ENCODE data around the gene VENTX. TPM values are rescaled to one million over a fixed set of nuclear protein-coding genes. Genes with fewer than 3 reads are reported as not detected.

The VENTX gene
- total and polyA plus RNA-seq, 3 experiments from 2014 or later, result not detected

- ChIA-PET CTCF (interaction anchor here (1.3 kb wide), 1 partner anchor 65 kb away, joined by 4 read pairs; no protein-coding TSS in a partner anchor), POLR2A (no interaction called here)
- H3K27ac Mint-ChIP-seq, result no peak overlapping the region
- no peak for DNase-seq
- H3K36me3 Mint-ChIP-seq, result no peaks in the 10 kb centered on the region
- Histone ChIP-seq H3K4me1 (ENCODE audit: insufficient read depth, low read length) (peaks cover 15% of the 10 kb centered on the region), H3K27ac (ENCODE audit: low read depth, low read length) (no peak overlapping the region), H3K27me3 (ENCODE audit: insufficient read depth, low read length, poor library complexity, severe bottlenecking) (peaks cover 12% of the 10 kb centered on the region), H3K36me3 (ENCODE audit: insufficient read depth, low read length) (no peaks in the 10 kb centered on the region), H3K9me3 (ENCODE audit: low read length) (no peaks in the 10 kb centered on the region), H3K4me3 (ENCODE audit: low read length) (no peak overlapping the region)
- H3K27me3 Mint-ChIP-seq, result peaks cover 22 to 49% of the 10 kb centered on the region in 2 donors
- peaks cover 14 to 32% (median 20%) of the 10 kb centered on the region in 3 donors for H3K4me1 Mint-ChIP-seq
- H3K9me3 Mint-ChIP-seq, result no peaks in the 10 kb centered on the region
- H3K4me3 Mint-ChIP-seq, result peak overlapping the region in 5 of 7 donors; percentile 10 to 60 (median 47)
Measured at GRCh38 chr10:133242611-133243356, 5.1 kb downstream of the VENTX start.

- Mint-ChIP-seq H3K36me3 (no peaks in the 10 kb centered on the region), H3K4me3 (no peak overlapping the region), H3K27ac (no peak overlapping the region), H3K27me3 (peaks cover 22 to 45% of the 10 kb centered on the region in 2 donors), H3K4me1 (peaks cover 14 to 30% (median 20%) of the 10 kb centered on the region in 3 donors), H3K9me3 (no peaks in the 10 kb centered on the region)
- no peak overlapping the region for H3K27ac ChIP-seq (ENCODE audit: low read depth, low read length)
- H3K27me3 ChIP-seq (ENCODE audit: insufficient read depth, low read length, poor library complexity, severe bottlenecking), result peaks cover 12% of the 10 kb centered on the region
- H3K4me1 ChIP-seq (ENCODE audit: insufficient read depth, low read length), result peaks cover 15% of the 10 kb centered on the region
- no peaks in the 10 kb centered on the region for H3K9me3 ChIP-seq (ENCODE audit: low read length)
- CTCF ChIA-PET, result interaction anchor here (1.3 kb wide), 1 partner anchor 64 kb away, joined by 4 read pairs; no protein-coding TSS in a partner anchor
- no peaks in the 10 kb centered on the region for H3K36me3 ChIP-seq (ENCODE audit: insufficient read depth, low read length)
- POLR2A ChIA-PET, result no interaction called here
- H3K4me3 ChIP-seq (ENCODE audit: low read length), result no peak overlapping the region
- DNase-seq, result no peak
Measured at GRCh38 chr10:133243593-133243992, 5.9 kb downstream of the VENTX start.

- Mint-ChIP-seq H3K4me3 (no peak overlapping the region), H3K27ac (no peak overlapping the region), H3K9me3 (no peaks in the 10 kb centered on the region), H3K4me1 (peaks cover 13 to 25% (median 19%) of the 10 kb centered on the region in 3 donors), H3K27me3 (peaks cover 16 to 37% of the 10 kb centered on the region in 2 donors), H3K36me3 (no peaks in the 10 kb centered on the region)
- Histone ChIP-seq H3K9me3 (ENCODE audit: low read length) (no peaks in the 10 kb centered on the region), H3K4me3 (ENCODE audit: low read length) (no peak overlapping the region), H3K4me1 (ENCODE audit: insufficient read depth, low read length) (peaks cover 15% of the 10 kb centered on the region), H3K27ac (ENCODE audit: low read depth, low read length) (peak overlapping the region; percentile 31), H3K27me3 (ENCODE audit: insufficient read depth, low read length, poor library complexity, severe bottlenecking) (peaks cover 12% of the 10 kb centered on the region), H3K36me3 (ENCODE audit: insufficient read depth, low read length) (no peaks in the 10 kb centered on the region)
- ChIA-PET CTCF (interaction anchor here (1.2 to 1.9 kb wide), 2 partner anchors 12 to 31 kb away, joined by 3 to 9 read pairs; partner anchors contain the start of gene ADAM8), POLR2A (no interaction called here)
- no peak for DNase-seq
Measured at GRCh38 chr10:133245439-133246235, 8.0 kb downstream of the VENTX start.

GRCh38 chr10:133246236-133246626 lies 8.6 kb downstream of the VENTX start:
- POLR2A ChIA-PET, result no interaction called here
- CTCF ChIA-PET, result interaction anchor here (0.7 to 1.9 kb wide), 3 partner anchors 9 to 30 kb away, joined by 3 to 9 read pairs (median 4); partner anchors contain the start of gene ADAM8
- no peak for DNase-seq
- Mint-ChIP-seq H3K4me3 (no peak overlapping the region), H3K27ac (no peak overlapping the region), H3K27me3 (peaks cover 11 to 31% of the 10 kb centered on the region in 2 donors), H3K9me3 (no peaks in the 10 kb centered on the region), H3K4me1 (peaks cover 7 to 19% (median 13%) of the 10 kb centered on the region in 3 donors), H3K36me3 (no peaks in the 10 kb centered on the region)
- Histone ChIP-seq H3K9me3 (ENCODE audit: low read length) (no peaks in the 10 kb centered on the region), H3K4me3 (ENCODE audit: low read length) (no peak overlapping the region), H3K27ac (ENCODE audit: low read depth, low read length) (peak overlapping the region; percentile 31), H3K4me1 (ENCODE audit: insufficient read depth, low read length) (peaks cover 9% of the 10 kb centered on the region), H3K27me3 (ENCODE audit: insufficient read depth, low read length, poor library complexity, severe bottlenecking) (peaks cover 10% of the 10 kb centered on the region), H3K36me3 (ENCODE audit: insufficient read depth, low read length) (no peaks in the 10 kb centered on the region)

GRCh38 chr10:133247681-133248333 lies 10.2 kb downstream of the VENTX start:
- POLR2A ChIA-PET, result no interaction called here

GRCh38 chr10:133248334-133248715 lies 10.7 kb downstream of the VENTX start:
- H3K4me1 Mint-ChIP-seq, result peaks cover 0 to 3% (median 0%) of the 10 kb centered on the region in 3 donors
- CTCF ChIA-PET, result no interaction called here
- H3K27ac Mint-ChIP-seq, result no peak overlapping the region
- POLR2A ChIA-PET, result no interaction called here
- H3K4me3 ChIP-seq (ENCODE audit: low read length), result no peak overlapping the region
- H3K36me3 ChIP-seq (ENCODE audit: insufficient read depth, low read length), result no peaks in the 10 kb centered on the region
- H3K27me3 Mint-ChIP-seq, result peaks cover 2 to 13% of the 10 kb centered on the region in 2 donors
- no peaks in the 10 kb centered on the region for H3K9me3 ChIP-seq (ENCODE audit: low read length)
- H3K27me3 ChIP-seq (ENCODE audit: insufficient read depth, low read length, poor library complexity, severe bottlenecking), result no peaks in the 10 kb centered on the region
- H3K9me3 Mint-ChIP-seq, result no peaks in the 10 kb centered on the region
- DNase-seq, result no peak
- H3K4me3 Mint-ChIP-seq, result no peak overlapping the region
- H3K4me1 ChIP-seq (ENCODE audit: insufficient read depth, low read length), result no peaks in the 10 kb centered on the region
- H3K36me3 Mint-ChIP-seq, result no peaks in the 10 kb centered on the region
- H3K27ac ChIP-seq (ENCODE audit: low read depth, low read length), result no peak overlapping the region

More at GRCh38 chr10:133247681-133248333, 10.2 kb downstream of the VENTX start:
- H3K27ac Mint-ChIP-seq, result no peak overlapping the region
- Histone ChIP-seq H3K4me1 (ENCODE audit: insufficient read depth, low read length) (no peaks in the 10 kb centered on the region), H3K4me3 (ENCODE audit: low read length) (no peak overlapping the region), H3K9me3 (ENCODE audit: low read length) (no peaks in the 10 kb centered on the region), H3K36me3 (ENCODE audit: insufficient read depth, low read length) (no peaks in the 10 kb centered on the region), H3K27ac (ENCODE audit: low read depth, low read length) (no peak overlapping the region), H3K27me3 (ENCODE audit: insufficient read depth, low read length, poor library complexity, severe bottlenecking) (peaks cover 3% of the 10 kb centered on the region)
- peaks cover 0 to 7% (median 3%) of the 10 kb centered on the region in 3 donors for H3K4me1 Mint-ChIP-seq
- CTCF ChIA-PET, result interaction anchor here (1.9 kb wide), 1 partner anchor 10 kb away, joined by 9 read pairs; no protein-coding TSS in a partner anchor
- no peak for DNase-seq
- no peaks in the 10 kb centered on the region for H3K9me3 Mint-ChIP-seq
- no peaks in the 10 kb centered on the region for H3K36me3 Mint-ChIP-seq
- peaks cover 6 to 17% of the 10 kb centered on the region in 2 donors for H3K27me3 Mint-ChIP-seq
- H3K4me3 Mint-ChIP-seq, result no peak overlapping the region

GRCh38 chr10:133249094-133249780 lies 11.6 kb downstream of the VENTX start:
- H3K27me3 ChIP-seq (ENCODE audit: insufficient read depth, low read length, poor library complexity, severe bottlenecking), result no peaks in the 10 kb centered on the region
- ChIA-PET CTCF (no interaction called here), POLR2A (no interaction called here)
- peaks cover 0 to 3% (median 0%) of the 10 kb centered on the region in 3 donors for H3K4me1 Mint-ChIP-seq
- no peak for DNase-seq
- H3K27ac Mint-ChIP-seq, result peak overlapping the region in 2 of 8 donors; percentile 54 to 68
- no peaks in the 10 kb centered on the region for H3K9me3 Mint-ChIP-seq
- no peak overlapping the region for H3K4me3 ChIP-seq (ENCODE audit: low read length)
- no peaks in the 10 kb centered on the region for H3K36me3 Mint-ChIP-seq
- no peak overlapping the region for H3K27ac ChIP-seq (ENCODE audit: low read depth, low read length)
- H3K36me3 ChIP-seq (ENCODE audit: insufficient read depth, low read length), result no peaks in the 10 kb centered on the region
- no peak overlapping the region for H3K4me3 Mint-ChIP-seq
- H3K27me3 Mint-ChIP-seq, result peaks cover 2 to 13% of the 10 kb centered on the region in 2 donors
- H3K4me1 ChIP-seq (ENCODE audit: insufficient read depth, low read length), result no peaks in the 10 kb centered on the region
- no peaks in the 10 kb centered on the region for H3K9me3 ChIP-seq (ENCODE audit: low read length)

All from CD8-positive, alpha-beta memory T cell (primary cell).